ENCODE data around the gene TRABD2B.

The TRABD2B gene

GRCh38 chr1:48013270-48013669 lies 16.1 kb upstream of the TRABD2B start:
- TF ChIP-seq CTCF (IDR thresholded peaks at IDR 0.05; ENCODE audit: control extremely low read depth, extremely low read depth, low read depth, missing control alignments), result no peak
- DNase-seq (ENCODE audit: extremely low spot score), result no peak
- CTCF ChIA-PET, result no interaction called here
- POLR2A ChIA-PET, result no interaction called here

- CTCF ChIA-PET, result interaction anchor here (0.9 to 4.6 kb wide), 2 partner anchors 9 to 11 kb away, joined by 4 to 36 read pairs; partner anchors contain the start of gene TRABD2B
Measured at GRCh38 chr1:48007047-48007446, 9.9 kb upstream of the TRABD2B start.

GRCh38 chr1:48006264-48006663 lies 9.1 kb upstream of the TRABD2B start:
- no peak for TF ChIP-seq CTCF (IDR thresholded peaks at IDR 0.05; ENCODE audit: control extremely low read depth, extremely low read depth, low read depth, missing control alignments)
- no peak for DNase-seq (ENCODE audit: extremely low spot score)
- POLR2A ChIA-PET, result no interaction called here
- CTCF ChIA-PET, result interaction anchor here (0.9 to 4.6 kb wide), 3 partner anchors 8 to 230 kb away, joined by 3 to 36 read pairs (median 3); partner anchors contain the start of gene TRABD2B

More at GRCh38 chr1:48007047-48007446, 9.9 kb upstream of the TRABD2B start:
- POLR2A ChIA-PET, result no interaction called here
- DNase-seq (ENCODE audit: extremely low spot score), result no peak
- no peak for TF ChIP-seq CTCF (IDR thresholded peaks at IDR 0.05; ENCODE audit: control extremely low read depth, extremely low read depth, low read depth, missing control alignments)

GRCh38 chr1:48005253-48006117 lies 8.3 kb upstream of the TRABD2B start:
- TF ChIP-seq CTCF (IDR thresholded peaks at IDR 0.05; ENCODE audit: control extremely low read depth, extremely low read depth, low read depth, missing control alignments), result no peak
- no peak for DNase-seq (ENCODE audit: extremely low spot score)
- CTCF ChIA-PET, result interaction anchor here (0.9 to 1.2 kb wide), 3 partner anchors 8 to 230 kb away, joined by 3 read pairs; partner anchors contain the start of gene TRABD2B
- POLR2A ChIA-PET, result no interaction called here

DNA sequence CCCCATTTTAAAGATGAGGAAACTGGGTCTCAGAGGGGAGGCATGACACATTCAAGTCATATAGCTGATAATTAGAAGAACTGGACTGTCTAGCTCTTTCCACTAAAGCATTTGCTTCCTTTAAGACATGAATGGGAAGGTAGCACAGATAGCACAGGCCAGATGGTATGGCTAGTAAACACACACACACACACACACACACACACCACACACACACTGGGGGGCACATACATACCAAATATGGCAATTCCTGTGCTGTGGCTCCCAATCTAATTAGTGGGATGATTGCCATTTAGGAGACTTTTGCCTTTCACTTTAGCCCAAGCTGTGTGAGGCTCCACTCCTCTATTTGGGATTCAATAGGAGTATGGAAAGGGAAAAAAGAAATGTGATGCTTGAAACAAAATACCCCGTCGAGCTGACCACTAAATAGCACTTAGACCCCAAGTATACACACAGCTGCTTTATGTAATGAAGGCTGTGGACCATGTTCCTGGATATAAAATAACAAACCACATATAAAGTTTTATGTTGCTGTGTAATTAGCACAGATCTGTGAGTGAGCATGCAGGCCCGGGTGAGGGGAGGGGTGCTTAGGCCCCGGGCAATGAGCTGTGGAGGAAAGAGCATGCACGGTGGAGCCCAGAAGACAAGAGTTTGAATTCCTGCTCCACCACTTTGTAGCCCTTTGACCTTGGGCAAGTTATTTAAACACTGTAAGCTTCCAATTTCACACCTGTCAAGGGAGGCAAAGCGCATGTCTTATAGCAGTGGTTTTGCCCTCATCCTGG lies 6.8 kb upstream of the TRABD2B start:
- TF ChIP-seq CTCF (IDR thresholded peaks at IDR 0.05; ENCODE audit: control extremely low read depth, extremely low read depth, low read depth, missing control alignments), result no peak
- POLR2A ChIA-PET, result no interaction called here
- DNase-seq (ENCODE audit: extremely low spot score), result no peak
- CTCF ChIA-PET, result interaction anchor here (0.9 kb wide), 1 partner anchor 21 kb away, joined by 3 read pairs; no protein-coding TSS in a partner anchor

- DNase-seq (ENCODE audit: extremely low spot score), result no peak
- ChIA-PET CTCF (no interaction called here), POLR2A (no interaction called here)
- TF ChIP-seq CTCF (IDR thresholded peaks at IDR 0.05; ENCODE audit: control extremely low read depth, extremely low read depth, low read depth, missing control alignments), result no peak
Measured at GRCh38 chr1:48002142-48002541, 5.0 kb upstream of the TRABD2B start.

Data from GM10248 (cell line).